Panc1 (cell line): Measurements from ENCODE around the gene TDRD1.

Experiments
- SIN3A ChIP-seq: IDR thresholded peaks from 2 replicates; pipeline ENCODE4 v1.6.1; 2012; ENCODE audit warnings: low read depth, mild to moderate bottlenecking, low read length, moderate library complexity, borderline replicate concordance; ENCODE audit not compliant: insufficient read depth
- TF ChIP-seq, protein P1 (sequence below): fragments of 450-650 bp; IDR thresholded peaks from 2 replicates; pipeline ENCODE4 v1.5.1; 2017; ENCODE audit warnings: mild to moderate bottlenecking

DNA sequence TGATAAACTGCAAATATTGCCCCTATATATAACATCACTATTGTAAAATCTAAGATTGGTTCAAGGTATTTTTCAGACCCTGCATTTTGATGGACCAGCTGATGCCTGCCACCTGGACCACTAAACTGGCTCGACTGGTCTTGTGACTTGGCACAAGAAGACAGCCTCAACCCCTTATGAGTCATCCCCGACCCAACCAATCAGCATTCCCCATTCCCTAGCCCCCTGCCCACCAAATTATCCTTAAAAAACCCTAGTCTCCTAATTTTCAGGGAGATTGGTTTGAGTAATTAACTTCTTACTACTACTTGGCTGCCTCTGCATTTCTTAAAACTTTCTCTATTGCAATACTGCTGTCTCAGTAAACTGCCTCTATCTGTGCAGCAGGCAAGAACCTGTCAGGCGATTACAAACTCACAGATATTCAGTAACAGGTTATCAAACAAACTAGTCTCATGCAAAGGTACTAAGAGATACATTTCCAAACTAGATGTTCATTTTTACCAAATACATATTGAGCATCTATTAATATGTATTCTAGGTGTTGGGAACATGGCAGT, 10.6 kb upstream of the TDRD1 start:
- TF ChIP-seq, protein P1, sequence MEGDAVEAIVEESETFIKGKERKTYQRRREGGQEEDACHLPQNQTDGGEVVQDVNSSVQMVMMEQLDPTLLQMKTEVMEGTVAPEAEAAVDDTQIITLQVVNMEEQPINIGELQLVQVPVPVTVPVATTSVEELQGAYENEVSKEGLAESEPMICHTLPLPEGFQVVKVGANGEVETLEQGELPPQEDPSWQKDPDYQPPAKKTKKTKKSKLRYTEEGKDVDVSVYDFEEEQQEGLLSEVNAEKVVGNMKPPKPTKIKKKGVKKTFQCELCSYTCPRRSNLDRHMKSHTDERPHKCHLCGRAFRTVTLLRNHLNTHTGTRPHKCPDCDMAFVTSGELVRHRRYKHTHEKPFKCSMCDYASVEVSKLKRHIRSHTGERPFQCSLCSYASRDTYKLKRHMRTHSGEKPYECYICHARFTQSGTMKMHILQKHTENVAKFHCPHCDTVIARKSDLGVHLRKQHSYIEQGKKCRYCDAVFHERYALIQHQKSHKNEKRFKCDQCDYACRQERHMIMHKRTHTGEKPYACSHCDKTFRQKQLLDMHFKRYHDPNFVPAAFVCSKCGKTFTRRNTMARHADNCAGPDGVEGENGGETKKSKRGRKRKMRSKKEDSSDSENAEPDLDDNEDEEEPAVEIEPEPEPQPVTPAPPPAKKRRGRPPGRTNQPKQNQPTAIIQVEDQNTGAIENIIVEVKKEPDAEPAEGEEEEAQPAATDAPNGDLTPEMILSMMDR, result no peak
- no peak for TF ChIP-seq SIN3A
